ENCODE data around the gene KDM6B.
"Not testable (repeated sequence)": the region's sequence is repeated elsewhere in the genome, so short reads cannot be mapped to it uniquely, and the experiment has no call there.

KDM6B gene

DNA sequence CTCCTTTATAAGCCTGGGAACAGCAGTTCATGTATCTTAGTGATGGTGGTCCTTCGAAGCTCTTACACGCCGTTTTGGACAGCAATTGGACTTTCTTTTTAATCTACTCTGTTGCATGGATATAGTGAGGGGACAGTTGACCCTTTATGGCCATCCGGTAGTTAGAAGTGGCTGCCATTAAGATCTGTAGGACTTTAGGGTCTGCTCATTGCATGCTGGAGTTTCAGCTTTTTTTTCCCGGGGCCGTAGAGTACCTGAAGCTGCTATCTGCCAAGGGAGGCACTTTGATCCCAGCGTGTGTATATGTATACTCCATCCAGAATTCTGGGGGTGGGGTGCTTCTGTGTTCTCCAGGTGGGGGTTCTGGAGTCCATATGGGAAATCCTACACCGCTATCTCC is 25.0 kb downstream of the KDM6B start:
- DNase-seq (ENCODE audit: insufficient read length, low spot score) (no peak), FAIRE-seq (no peak)

DNA sequence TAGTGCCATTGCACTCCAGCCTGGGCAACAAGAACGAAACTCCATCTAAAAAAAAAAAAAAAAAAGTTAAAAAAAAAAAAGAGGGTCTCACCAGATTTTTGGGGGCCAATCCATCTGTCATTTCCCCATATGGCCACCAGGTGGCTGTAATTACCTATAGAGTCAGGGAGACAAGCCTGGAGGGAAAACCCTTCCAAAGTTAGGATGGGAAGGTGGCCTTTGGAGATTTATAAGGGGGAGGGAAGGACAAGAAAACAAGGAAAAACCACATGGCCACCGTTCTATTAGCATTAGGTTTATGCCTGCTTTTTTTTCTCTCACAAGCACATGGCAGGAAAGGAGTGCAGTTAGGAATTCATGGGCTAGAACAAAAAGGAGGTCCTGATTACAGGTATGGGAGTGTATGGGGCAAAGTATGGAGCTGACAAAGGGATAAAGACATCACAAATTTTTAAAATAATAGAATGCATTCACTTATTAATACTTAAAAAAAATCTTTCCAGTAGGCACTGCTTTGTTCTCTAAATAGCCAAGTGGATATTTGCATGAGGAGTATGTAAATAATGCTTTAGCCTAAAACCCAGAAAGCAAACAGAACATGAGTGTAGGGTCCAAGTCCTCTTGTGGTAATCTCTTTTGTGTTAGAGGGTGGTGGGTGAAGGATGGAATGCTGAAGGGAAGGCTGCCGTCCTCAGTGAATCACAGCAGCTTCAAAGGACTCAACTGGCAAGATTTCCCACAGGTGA is 28.8 kb downstream of the KDM6B start:
- FAIRE-seq (no peak), DNase-seq (ENCODE audit: insufficient read length, low spot score) (no peak)
- TF ChIP-seq, protein P1, sequence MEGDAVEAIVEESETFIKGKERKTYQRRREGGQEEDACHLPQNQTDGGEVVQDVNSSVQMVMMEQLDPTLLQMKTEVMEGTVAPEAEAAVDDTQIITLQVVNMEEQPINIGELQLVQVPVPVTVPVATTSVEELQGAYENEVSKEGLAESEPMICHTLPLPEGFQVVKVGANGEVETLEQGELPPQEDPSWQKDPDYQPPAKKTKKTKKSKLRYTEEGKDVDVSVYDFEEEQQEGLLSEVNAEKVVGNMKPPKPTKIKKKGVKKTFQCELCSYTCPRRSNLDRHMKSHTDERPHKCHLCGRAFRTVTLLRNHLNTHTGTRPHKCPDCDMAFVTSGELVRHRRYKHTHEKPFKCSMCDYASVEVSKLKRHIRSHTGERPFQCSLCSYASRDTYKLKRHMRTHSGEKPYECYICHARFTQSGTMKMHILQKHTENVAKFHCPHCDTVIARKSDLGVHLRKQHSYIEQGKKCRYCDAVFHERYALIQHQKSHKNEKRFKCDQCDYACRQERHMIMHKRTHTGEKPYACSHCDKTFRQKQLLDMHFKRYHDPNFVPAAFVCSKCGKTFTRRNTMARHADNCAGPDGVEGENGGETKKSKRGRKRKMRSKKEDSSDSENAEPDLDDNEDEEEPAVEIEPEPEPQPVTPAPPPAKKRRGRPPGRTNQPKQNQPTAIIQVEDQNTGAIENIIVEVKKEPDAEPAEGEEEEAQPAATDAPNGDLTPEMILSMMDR (IDR thresholded peaks at IDR 0.05; ENCODE audit: insufficient read depth, missing control alignments): peak; percentile 49

More for the DNA sequence above, 25.0 kb downstream of the KDM6B start:
- TF ChIP-seq, protein P1 (IDR thresholded peaks at IDR 0.05; ENCODE audit: insufficient read depth, missing control alignments): no peak

DNA sequence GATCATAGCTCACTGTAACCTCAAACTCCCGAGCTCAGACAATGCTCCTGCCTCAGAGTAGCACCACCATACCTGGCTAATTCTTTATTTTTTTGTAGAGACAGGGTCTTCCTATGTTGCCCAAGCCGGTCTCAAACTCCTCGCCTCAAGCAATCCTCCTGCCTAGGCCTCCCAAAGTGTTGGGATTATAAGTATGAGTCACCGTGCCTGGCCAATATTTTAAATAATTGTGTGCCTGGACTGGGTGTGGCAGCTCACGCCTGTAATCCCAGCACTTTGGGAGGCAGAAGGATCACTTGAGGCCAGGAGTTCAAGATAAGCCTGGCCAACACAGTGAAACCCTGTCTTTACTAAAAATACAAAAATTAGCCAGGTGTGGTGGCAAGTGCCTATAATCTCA is 30.4 kb downstream of the KDM6B start:
- FAIRE-seq; DNase-seq (ENCODE audit: insufficient read length, low spot score): not testable (repeated sequence)

DNA sequence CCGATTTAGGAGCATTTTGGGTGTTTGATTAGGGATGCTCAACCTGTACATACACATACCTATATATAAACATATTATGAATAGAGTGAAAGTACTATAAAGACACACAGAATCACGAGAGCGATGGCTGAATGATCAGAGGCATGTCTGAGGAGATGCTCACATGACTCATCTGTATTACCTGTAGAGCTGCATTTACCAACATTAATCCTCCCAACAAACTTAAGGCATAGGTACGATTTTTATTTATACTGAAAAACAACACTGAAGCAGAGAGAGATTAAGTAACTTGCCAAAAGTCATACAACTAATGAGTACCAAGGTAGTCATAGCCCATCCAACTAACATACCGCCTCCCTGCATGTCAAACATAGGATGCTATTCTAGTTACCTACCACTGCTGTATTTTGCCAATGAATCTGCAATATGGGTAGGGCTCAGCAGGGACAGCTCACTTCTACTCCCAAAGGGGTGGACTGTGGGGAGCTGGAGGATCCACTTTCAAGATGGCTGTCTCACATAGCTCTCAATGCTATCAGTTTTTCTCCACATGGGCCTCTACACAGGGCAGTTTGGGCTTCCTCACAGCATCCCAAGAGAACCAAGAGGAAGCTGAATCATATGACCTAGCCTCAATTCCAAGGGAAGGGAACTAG is 31.1 kb downstream of the KDM6B start:
- no peak for DNase-seq (ENCODE audit: insufficient read length, low spot score)
- TF ChIP-seq, protein P1 (IDR thresholded peaks at IDR 0.05; ENCODE audit: insufficient read depth, missing control alignments): no peak
- FAIRE-seq: no peak

DNA sequence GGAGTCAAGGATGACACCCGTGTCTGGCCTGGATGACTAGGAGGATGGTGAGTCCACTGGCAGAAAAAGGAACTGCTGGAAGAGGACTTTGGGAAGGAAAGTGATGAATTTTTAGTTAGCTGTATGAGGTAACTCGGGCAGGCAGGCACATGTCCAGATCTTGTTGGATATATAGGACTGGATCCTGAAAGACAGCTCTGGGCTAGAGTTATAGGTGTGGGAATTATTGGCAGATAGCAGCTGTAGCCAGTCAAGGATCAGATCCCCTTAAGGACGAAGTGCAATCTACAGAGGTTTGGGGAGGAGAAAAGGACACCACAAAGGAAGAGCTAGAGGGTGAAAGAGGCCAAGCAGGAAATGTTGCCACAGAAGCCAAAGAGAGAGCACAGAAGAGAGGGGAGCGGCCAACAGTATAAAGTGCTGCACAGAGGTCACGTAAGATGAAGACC is 33.9 kb downstream of the KDM6B start:
- no peak for DNase-seq (ENCODE audit: insufficient read length, low spot score)

DNA sequence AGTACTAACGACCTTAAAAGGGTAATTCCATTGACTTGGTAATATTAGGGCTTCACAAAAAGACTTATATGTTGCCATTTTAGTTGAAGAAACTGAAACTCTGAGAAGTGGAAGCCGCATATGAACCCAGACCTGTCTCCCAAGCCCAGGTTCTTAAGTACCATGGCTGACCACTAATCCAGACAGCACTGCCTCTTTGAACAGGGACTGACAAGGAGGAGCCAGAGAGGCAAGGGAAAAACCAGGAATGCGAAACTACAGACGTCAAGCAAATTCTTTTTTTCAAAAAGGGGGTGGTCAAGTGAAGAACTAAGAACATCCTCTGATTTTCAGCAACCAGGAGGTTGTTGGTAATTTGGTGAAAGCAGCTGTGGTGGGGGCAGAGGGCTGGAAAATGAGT is 39.0 kb downstream of the KDM6B start:
- FAIRE-seq: no peak
- no peak for DNase-seq (ENCODE audit: insufficient read length, low spot score)
- TF ChIP-seq, protein P1 (IDR thresholded peaks at IDR 0.05; ENCODE audit: insufficient read depth, missing control alignments): no peak

More for the DNA sequence above, 33.9 kb downstream of the KDM6B start:
- TF ChIP-seq, protein P1 (IDR thresholded peaks at IDR 0.05; ENCODE audit: insufficient read depth, missing control alignments): no peak
- FAIRE-seq: no peak

DNA sequence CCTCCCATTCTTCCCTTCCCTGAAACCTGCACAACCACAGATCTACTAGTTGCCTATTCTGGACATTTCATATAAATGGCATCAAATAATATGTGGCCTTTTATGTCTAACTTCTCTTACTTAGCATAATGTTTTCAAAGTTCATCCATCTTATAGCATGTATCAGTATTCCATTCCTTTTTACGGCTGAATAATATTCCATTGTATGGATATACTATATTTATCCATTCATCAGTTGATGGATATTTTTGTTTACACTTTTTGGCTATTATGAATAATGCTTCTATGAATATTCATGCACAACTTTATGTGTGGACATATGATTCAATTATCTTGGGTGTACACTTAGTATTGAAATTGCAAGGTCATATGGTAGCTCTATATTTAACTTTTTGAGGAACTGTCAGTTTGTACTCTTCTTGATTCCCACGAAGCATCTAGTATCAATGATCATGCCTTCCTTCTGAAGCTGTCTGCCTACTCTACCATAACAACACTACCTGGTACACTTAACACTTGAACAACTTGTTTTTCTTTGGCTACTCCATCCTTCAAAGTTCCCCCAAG is 41.9 kb downstream of the KDM6B start:
- FAIRE-seq: no peak
- DNase-seq (ENCODE audit: insufficient read length, low spot score): no peak
- TF ChIP-seq, protein P1 (IDR thresholded peaks at IDR 0.05; ENCODE audit: insufficient read depth, missing control alignments): no peak

Measured in D721Med (cell line).